Kidney (tissue), 14 donors: ENCODE data around the gene OGFR. TPM values are rescaled to one million over a fixed set of nuclear protein-coding genes. Genes with fewer than 3 reads are reported as not detected.

Experiments used
- DNase-seq, 5 donors: peaks; one replicate each; pipeline ENCODE4 v3.0.0-alpha.2; 2013 to 2020
- FAIRE-seq: peaks from 2 replicates; lab custom pipeline; 2012; peaks lifted over from hg19 to GRCh38; lab: Jason Lieb, UNC
- H3K27ac ChIP-seq, 2 donors: one replicate each; pipeline ENCODE4 v1.7.0; 2013; ENCODE audit warnings: low read depth in 2 of 2, low read length in 2 of 2, inconsistent platforms in 1 of 2
- H3K27me3 ChIP-seq: one replicate; pipeline ENCODE4 v1.7.1; 2013; ENCODE audit warnings: low read length, inconsistent platforms; ENCODE audit not compliant: control insufficient read depth, insufficient read depth
- H3K36me3 ChIP-seq, 3 donors: one replicate each; pipeline versions ENCODE4 v1.7.0 to v1.7.1; 2013; ENCODE audit warnings: low read length in 3 of 3, control low read depth in 1 of 3, inconsistent platforms in 1 of 3; ENCODE audit not compliant: insufficient read depth in 3 of 3, control insufficient read depth in 2 of 3
- H3K4me1 ChIP-seq, 3 donors: one replicate each; pipeline versions ENCODE4 v1.7.0 to v1.7.1; 2013; ENCODE audit warnings: low read length in 3 of 3, inconsistent platforms in 1 of 3, low read depth in 1 of 3; ENCODE audit not compliant: control insufficient read depth in 2 of 3, insufficient read depth in 2 of 3
- H3K4me3 ChIP-seq, 3 donors: one replicate each; pipeline versions ENCODE4 v1.7.0 to v1.8.1; 2013; ENCODE audit warnings: low read length in 3 of 3, control low read depth in 1 of 3, inconsistent platforms in 1 of 3
- H3K9ac ChIP-seq, 3 donors: one replicate each; pipeline versions ENCODE4 v1.7.0 to v1.7.1; 2013; ENCODE audit warnings: low read length in 3 of 3, control low read depth in 1 of 3, inconsistent platforms in 1 of 3
- H3K9me3 ChIP-seq, 3 donors: one replicate each; pipeline versions ENCODE4 v1.7.0 to v1.7.1; 2013; ENCODE audit warnings: low read length in 3 of 3, control low read depth in 1 of 3, inconsistent platforms in 1 of 3; ENCODE audit not compliant: control insufficient read depth in 2 of 3, insufficient read depth in 1 of 3
- intact Hi-C: fragments of 100-400 bp; cut with DNase I; formaldehyde crosslinking; loops from one replicate; pipeline ENCODE4 v1.11.1; 2022
- polyA plus RNA-seq: library from polyadenylated mRNA; stranded (reverse); fragments of 350-450 nt; fragmentation: Illumina TruSeq; extraction: RNeasy Lipid Tissue Mini Kit (QIAGEN cat#74804); gene quantifications from one replicate; pipeline ENCODE4 v1.2.3, GENCODE V29; 2014; ENCODE audit warnings: low read depth, low replicate concordance; ENCODE audit not compliant: insufficient read depth
- total RNA-seq: library from RNA; stranded (reverse); fragmentation: NEBNext Ultra II Directional; extraction: Animal tissue kit (Norgen Biotek cat#: 25700); gene quantifications from one replicate; pipeline ENCODE4 v1.2.1, GENCODE V29; 2021
- TF ChIP-seq, protein P1 (sequence below): IDR thresholded peaks from 3 replicates; pipeline ENCODE4 v1.5.1; 2012; ENCODE audit warnings: mild to moderate bottlenecking, moderate library complexity, borderline replicate concordance; ENCODE audit not compliant: insufficient read depth; ENCODE audit errors: extremely low read depth
- donor health status: control.
- donor health status: control.
- donor health status: control.
- donor health status: control.
- donor health status: control.
- donor health status: DM: yes; HTN: yes; CAD: no.
- donor health status: Normal renal cell carcinoma (clear cell type).

Gene OGFR
- total and polyA plus RNA-seq, 2 donors from 2014 or later = 33.7 to 46.8 TPM

DNA sequence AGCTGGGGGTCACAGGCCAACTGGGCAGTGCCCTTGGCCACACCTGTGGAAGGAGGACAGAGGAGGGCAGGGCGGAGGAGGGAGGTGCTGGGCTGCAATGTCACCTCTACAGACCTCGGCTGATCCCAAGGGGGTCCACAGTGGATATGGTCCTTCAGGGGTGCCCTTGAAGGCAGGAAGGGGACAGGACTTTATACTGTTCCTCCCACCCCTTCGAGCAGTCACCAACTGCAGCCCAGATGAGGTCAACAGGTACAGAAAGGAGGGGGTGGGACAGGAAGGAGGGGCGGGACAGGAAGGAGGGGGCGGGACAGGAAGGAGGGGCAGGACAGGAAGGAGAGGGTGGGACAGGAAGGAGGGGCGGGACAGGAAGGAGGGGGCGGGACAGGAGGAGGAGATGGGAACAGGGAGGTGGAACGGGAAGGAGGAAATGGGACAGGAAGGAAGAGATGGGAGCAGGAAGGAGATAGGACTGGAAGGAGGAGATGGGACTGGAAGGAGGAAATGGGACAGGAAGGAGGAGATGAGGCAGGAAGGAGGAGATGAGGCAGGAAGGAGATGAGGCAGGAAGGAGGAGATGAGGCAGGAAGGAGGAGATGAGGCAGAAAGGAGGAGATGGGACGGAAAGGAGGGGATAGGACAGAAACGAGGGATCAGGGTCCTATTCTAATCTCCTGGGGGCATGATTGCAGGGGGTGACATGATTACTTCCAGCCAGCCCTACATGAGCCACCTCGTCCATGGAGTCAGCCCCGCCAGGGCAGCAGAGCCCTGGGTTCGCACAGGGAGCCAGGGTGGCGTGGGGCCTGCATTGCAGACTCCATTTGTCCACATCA lies 27.7 kb upstream of the OGFR start:
- no peak for FAIRE-seq
- peak overlapping the region; percentile 6 to 55 (median 32) for H3K4me3 ChIP-seq

GRCh38 chr20:62777528-62777830 lies 27.2 kb upstream of the OGFR start:
- Histone ChIP-seq H3K9me3 (no peaks in the 10 kb centered on the region), H3K4me3 (no peak overlapping the region), H3K27me3 (no peaks in the 10 kb centered on the region), H3K4me1 (peaks cover 0 to 24% (median 0%) of the 10 kb centered on the region in 3 donors), H3K9ac (no peak overlapping the region), H3K36me3 (no peaks in the 10 kb centered on the region), H3K27ac (no peak overlapping the region)
- intact Hi-C loops = no loop called here
- TF ChIP-seq, protein P1, sequence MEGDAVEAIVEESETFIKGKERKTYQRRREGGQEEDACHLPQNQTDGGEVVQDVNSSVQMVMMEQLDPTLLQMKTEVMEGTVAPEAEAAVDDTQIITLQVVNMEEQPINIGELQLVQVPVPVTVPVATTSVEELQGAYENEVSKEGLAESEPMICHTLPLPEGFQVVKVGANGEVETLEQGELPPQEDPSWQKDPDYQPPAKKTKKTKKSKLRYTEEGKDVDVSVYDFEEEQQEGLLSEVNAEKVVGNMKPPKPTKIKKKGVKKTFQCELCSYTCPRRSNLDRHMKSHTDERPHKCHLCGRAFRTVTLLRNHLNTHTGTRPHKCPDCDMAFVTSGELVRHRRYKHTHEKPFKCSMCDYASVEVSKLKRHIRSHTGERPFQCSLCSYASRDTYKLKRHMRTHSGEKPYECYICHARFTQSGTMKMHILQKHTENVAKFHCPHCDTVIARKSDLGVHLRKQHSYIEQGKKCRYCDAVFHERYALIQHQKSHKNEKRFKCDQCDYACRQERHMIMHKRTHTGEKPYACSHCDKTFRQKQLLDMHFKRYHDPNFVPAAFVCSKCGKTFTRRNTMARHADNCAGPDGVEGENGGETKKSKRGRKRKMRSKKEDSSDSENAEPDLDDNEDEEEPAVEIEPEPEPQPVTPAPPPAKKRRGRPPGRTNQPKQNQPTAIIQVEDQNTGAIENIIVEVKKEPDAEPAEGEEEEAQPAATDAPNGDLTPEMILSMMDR = no peak
- FAIRE-seq (no peak), DNase-seq (no peak)

More for the DNA sequence above, 27.7 kb upstream of the OGFR start:
- Histone ChIP-seq H3K4me1 (peaks cover 0 to 29% (median 0%) of the 10 kb centered on the region in 3 donors), H3K27ac (peak overlapping the region; percentile 57 to 87), H3K36me3 (no peaks in the 10 kb centered on the region), H3K9ac (peak overlapping the region in 2 of 3 donors; percentile 12 to 58), H3K9me3 (no peaks in the 10 kb centered on the region), H3K27me3 (no peaks in the 10 kb centered on the region)
- DNase-seq = peak in 1 of 5 donors; percentile 55
- intact Hi-C loops = no loop called here
- TF ChIP-seq, protein P1 = no peak

- FAIRE-seq (no peak), DNase-seq (no peak)
- Histone ChIP-seq H3K4me3 (no peak overlapping the region), H3K9ac (no peak overlapping the region), H3K4me1 (peaks cover 0 to 20% (median 0%) of the 10 kb centered on the region in 3 donors), H3K27ac (no peak overlapping the region), H3K27me3 (no peaks in the 10 kb centered on the region), H3K36me3 (no peaks in the 10 kb centered on the region), H3K9me3 (no peaks in the 10 kb centered on the region)
- TF ChIP-seq, protein P1 = no peak
- intact Hi-C loops = no loop called here
These were observed 26.6 kb upstream of the OGFR start for GRCh38 chr20:62778058-62778457.
